HepG2 (cell line): Measurements from ENCODE around the gene DPPA4. TPM values are rescaled to one million over a fixed set of nuclear protein-coding genes. Genes with fewer than 3 reads are reported as not detected.

Experiments used
- ATAC-seq: fragments of 200-7000 bp; cut with Tn5 transposase; 3 replicates; pipeline ENCODE4 v1.9.1; 2020; ENCODE audit warnings: mild to moderate bottlenecking, moderate library complexity
- BruUV-seq: library from RNA; stranded (reverse); fragments of 400-500 nt; replicated peaks from 2 replicates; lab custom pipeline; 2021; lab: Mats Ljungman, UMichigan
- CTCF ChIA-PET: fragments of 300-600 bp; formaldehyde crosslinking; extraction: SDS; loops from one replicate; lab custom pipeline; 2021; ENCODE audit warnings: low total read pairs, inconsistent platforms, low intra/inter-chr PET ratio; lab: Yijun Ruan, JAX
- POLR2A ChIA-PET: fragments of 350-600 bp; sonication (Branson Sonifier 250); formaldehyde crosslinking; loops from one replicate; lab custom pipeline; 2020; ENCODE audit warnings: antibody characterized with exemption, inconsistent platforms; lab: Yijun Ruan, JAX
- DNase-seq: peaks from one replicate; pipeline ENCODE4 v3.0.0-alpha.2; 2015; ENCODE audit warnings: low spot score
- FAIRE-seq: peaks from 3 replicates; lab custom pipeline; 2011; peaks lifted over from hg19 to GRCh38; lab: Jason Lieb, UNC
- H2AFZ ChIP-seq: one replicate; pipeline ENCODE4 v1.6.1; 2011; ENCODE audit warnings: low read length, inconsistent platforms
- H3K27ac ChIP-seq: fragments of 300-600 bp; 3 replicates; pipeline ENCODE4 v1.8.0; 2011; ENCODE audit warnings: mixed run types, mild to moderate bottlenecking, mixed read lengths, low read length, inconsistent platforms; ENCODE audit not compliant: insufficient read depth; ENCODE audit errors: extremely low read length
- H3K27me3 ChIP-seq, 2 experiments: fragments of 200-600 bp in 1 of 2; 2 replicates in 1 of 2; 3 replicates in 1 of 2; pipeline versions ENCODE4 v1.6.0 to v1.8.0; 2011; ENCODE audit warnings: low read length in 2 of 2, mild to moderate bottlenecking in 2 of 2, moderate library complexity in 2 of 2, inconsistent platforms in 1 of 2; ENCODE audit not compliant: insufficient read depth in 2 of 2, control insufficient read depth in 1 of 2
- H3K36me3 ChIP-seq, 2 experiments: fragments of 200-600 bp in 1 of 2; replicated peaks in 1 of 2; 2 replicates in 1 of 2; 3 replicates in 1 of 2; pipeline versions ENCODE4 v1.5.1 to v1.8.0; 2011; ENCODE audit warnings: low read length in 2 of 2, inconsistent platforms in 1 of 2; ENCODE audit not compliant: insufficient read depth in 2 of 2, control insufficient read depth in 1 of 2
- H3K4me1 ChIP-seq: 2 replicates; pipeline ENCODE4 v1.5.1; 2012; ENCODE audit warnings: low read length, inconsistent platforms; ENCODE audit not compliant: insufficient read depth
- H3K4me2 ChIP-seq: 2 replicates; pipeline ENCODE4 v1.6.0; 2011; ENCODE audit warnings: low read depth, low read length, inconsistent platforms
- H3K4me3 ChIP-seq, 3 experiments: fragments of 200-600 bp in 1 of 3; sonication (generic), shearing (Covaris generic) in 1 of 3; replicated peaks in 1 of 3; 2 replicates each; pipeline ENCODE4 v1.5.1; 2011 to 2016; ENCODE audit warnings: low read length in 3 of 3, inconsistent platforms in 2 of 3, low read depth in 2 of 3, mild to moderate bottlenecking in 2 of 3, control low read depth in 1 of 3, mixed read lengths in 1 of 3; ENCODE audit not compliant: insufficient read depth in 1 of 3
- H3K79me2 ChIP-seq: one replicate; pipeline ENCODE4 v1.6.1; 2011; ENCODE audit warnings: low read length, inconsistent platforms; ENCODE audit not compliant: insufficient read depth
- H3K9ac ChIP-seq: 2 replicates; pipeline ENCODE4 v1.6.0; 2011; ENCODE audit warnings: mild to moderate bottlenecking, low read depth, low read length, inconsistent platforms; ENCODE audit not compliant: insufficient read depth
- H3K9me3 ChIP-seq: 2 replicates; pipeline ENCODE4 v1.5.1; 2012; ENCODE audit warnings: mild to moderate bottlenecking, low read length
- H4K20me1 ChIP-seq: 2 replicates; pipeline ENCODE4 v1.6.0; 2011; ENCODE audit warnings: inconsistent platforms, mild to moderate bottlenecking, low read length, moderate library complexity; ENCODE audit not compliant: insufficient read depth
- AHR ChIP-seq: IDR thresholded peaks from 2 replicates; pipeline ENCODE4 v1.6.1; 2018; ENCODE audit warnings: missing genetic modification reagents, missing compliant biosample characterization
- CHD4 ChIP-seq: fragments of 200-600 bp; sonication (generic); IDR thresholded peaks from 2 replicates; pipeline ENCODE4 v1.7.0; 2017; ENCODE audit warnings: mild to moderate bottlenecking, low read length, borderline replicate concordance
- ELF4 ChIP-seq: sonication (generic); formaldehyde crosslinking; IDR thresholded peaks from 2 replicates; pipeline ENCODE4 v1.5.0; 2020; ENCODE audit warnings: missing genetic modification reagents, mild to moderate bottlenecking, moderate library complexity, borderline replicate concordance
- FOXA3 ChIP-seq: IDR thresholded peaks from 2 replicates; pipeline ENCODE4 v1.6.1; 2016; ENCODE audit warnings: missing genetic modification reagents, missing compliant biosample characterization
- HNF1B ChIP-seq: sonication (generic); formaldehyde crosslinking; IDR thresholded peaks from 2 replicates; pipeline ENCODE4 v1.5.1; 2020; ENCODE audit warnings: mild to moderate bottlenecking, moderate library complexity, missing genetic modification reagents
- KDM5A ChIP-seq: fragments of 200-600 bp; sonication (generic); IDR thresholded peaks from 2 replicates; pipeline ENCODE4 v1.7.0; 2018; ENCODE audit warnings: antibody characterized with exemption, mild to moderate bottlenecking, low read length, borderline replicate concordance
- MED1 ChIP-seq: sonication (generic); formaldehyde crosslinking; IDR thresholded peaks from 2 replicates; pipeline ENCODE4 v1.4.0; 2020; ENCODE audit warnings: missing genetic modification reagents
- MYC ChIP-seq: sonication (generic); formaldehyde crosslinking; IDR thresholded peaks from 2 replicates; pipeline ENCODE4 v1.9.0; 2021; ENCODE audit warnings: missing genetic modification reagents, borderline replicate concordance
- PHF20 ChIP-seq: sonication (generic); formaldehyde crosslinking; IDR thresholded peaks from 2 replicates; pipeline ENCODE4 v1.5.0; 2020; ENCODE audit warnings: mild to moderate bottlenecking, missing genetic modification reagents
- PTBP1 ChIP-seq: fragments of 200-400 bp; formaldehyde crosslinking; IDR thresholded peaks from 2 replicates; pipeline ENCODE4 v1.6.1; 2018; ENCODE audit warnings: low read length, low read depth; ENCODE audit not compliant: poor library complexity, severe bottlenecking
- RFXANK ChIP-seq: IDR thresholded peaks from 2 replicates; pipeline ENCODE4 v1.6.1; 2016
- RORA ChIP-seq: sonication (generic); formaldehyde crosslinking; IDR thresholded peaks from 2 replicates; pipeline ENCODE4 v1.5.0; 2020; ENCODE audit warnings: mild to moderate bottlenecking, missing genetic modification reagents, moderate library complexity
- ZEB1 ChIP-seq: IDR thresholded peaks from 2 replicates; pipeline ENCODE4 v1.6.1; 2012; ENCODE audit warnings: mild to moderate bottlenecking, low read depth, inconsistent platforms; ENCODE audit not compliant: insufficient replicate concordance
- ZNF121 ChIP-seq: sonication (generic); formaldehyde crosslinking; IDR thresholded peaks from 2 replicates; pipeline ENCODE4 v1.5.0; 2020; ENCODE audit warnings: mild to moderate bottlenecking, missing genetic modification reagents
- ZNF263 ChIP-seq: sonication (generic); formaldehyde crosslinking; IDR thresholded peaks from 2 replicates; pipeline ENCODE4 v1.4.0; 2020; ENCODE audit warnings: missing genetic modification reagents
- ZNF350 ChIP-seq: sonication (generic); formaldehyde crosslinking; IDR thresholded peaks from 2 replicates; pipeline ENCODE4 v1.4.0; 2020; ENCODE audit warnings: mild to moderate bottlenecking, low read depth, missing genetic modification reagents, borderline replicate concordance
- ZNF501 ChIP-seq: sonication (generic); formaldehyde crosslinking; IDR thresholded peaks from 2 replicates; pipeline ENCODE4 v1.5.1; 2020; ENCODE audit warnings: mild to moderate bottlenecking, moderate library complexity, missing genetic modification reagents
- ZNF777 ChIP-seq: sonication (generic); formaldehyde crosslinking; IDR thresholded peaks from 2 replicates; pipeline ENCODE4 v1.4.0; 2020; ENCODE audit warnings: missing genetic modification reagents
- ZNF782 ChIP-seq: sonication (generic); formaldehyde crosslinking; IDR thresholded peaks from 2 replicates; pipeline ENCODE4 v1.4.0; 2020; ENCODE audit warnings: missing genetic modification reagents, mild to moderate bottlenecking, borderline replicate concordance
- WGBS: methylation state at CpG from one replicate; pipeline ENCODE4 v1.1.6; 2017; ENCODE audit warnings: low lambda C conversion rate; 5-methylcytosine and 5-hydroxymethylcytosine counted together
- in situ Hi-C: cut with HindIII; loops from 2 replicates; pipeline ENCODE4 v1.10.0; 2017; ENCODE audit warnings: low pct_unique_long_range_greater_than_20kb; ENCODE audit not compliant: extremely low pct_ligation_motif_present
- intact Hi-C: fragments of 100-400 bp; cut with micrococcal nuclease; formaldehyde crosslinking; loops from one replicate; pipeline ENCODE4 v1.10.0; 2022; ENCODE audit not compliant: unreplicated experiment
- polyA plus RNA-seq, 8 experiments: library from polyadenylated mRNA; depleted of rRNA in 3 of 8; stranded (reverse) in 7 of 8; unstranded in 1 of 8; fragments of >200 nt; fragmentation: Illumina TruSeq in 4 of 8; extraction: Trizol in 4 of 8; gene quantifications; 2 replicates each; pipeline versions ENCODE4 v1.2.1 to v1.2.3, GENCODE V29; 2011 to 2016; ENCODE audit warnings: low read depth in 4 of 8, missing spikeins in 1 of 8, mixed read lengths in 1 of 8; ENCODE audit not compliant: insufficient read depth in 1 of 8
- total RNA-seq, 5 experiments: library from RNA; depleted of rRNA; stranded (reverse); fragments of >200 nt; fragmentation: Illumina TruSeq; extraction: Trizol; gene quantifications; 2 replicates each; pipeline ENCODE4 v1.2.3, GENCODE V29; 2016; ENCODE audit warnings: low read depth in 1 of 5

Gene DPPA4
- total and polyA plus RNA-seq, 2 of the 13 experiments (the other 11 are each of a cell fraction or from before 2014, with no cell fraction given), result not detected

- Histone ChIP-seq H3K27ac (no peak overlapping the region), H3K27me3 (no peaks in the 10 kb centered on the region), H3K4me3 (no peak overlapping the region), H3K79me2 (no peaks in the 10 kb centered on the region), H4K20me1 (no peaks in the 10 kb centered on the region), H3K9me3 (no peaks in the 10 kb centered on the region), H2AFZ (no peak overlapping the region), H3K36me3 (no peaks in the 10 kb centered on the region), H3K9ac (no peak overlapping the region), H3K4me1 (no peaks in the 10 kb centered on the region), H3K4me2 (no peak overlapping the region)
- in situ Hi-C loops (no loop called here), intact Hi-C loops (no loop called here)
- FAIRE-seq (no peak), DNase-seq (no peak), ATAC-seq (no peak; the same call in 2 of the 3 replicates)
- CTCF ChIA-PET, result no interaction called here
- POLR2A ChIA-PET, result no interaction called here
- WGBS, result under 1% methylated on average over 6 of the region's 7 CpGs
- no TSS peak for BruUV-seq
- TF ChIP-seq ZNF263 (CRISPR knock-in tag) (no peak), ELF4 (CRISPR knock-in tag) (no peak), PHF20 (CRISPR knock-in tag) (no peak), ZNF121 (CRISPR knock-in tag) (peak; percentile 49; the same call in 1 of the 2 replicates)
Observed at GRCh38 chr3:109385442-109386318, 48.3 kb upstream of the DPPA4 start.

- H3K79me2 ChIP-seq, result no peaks in the 10 kb centered on the region
- H2AFZ ChIP-seq, result no peak overlapping the region
- no peak overlapping the region for H3K27ac ChIP-seq
- in situ Hi-C loops (no loop called here), intact Hi-C loops (no loop called here)
- H3K9ac ChIP-seq, result no peak overlapping the region
- no peaks in the 10 kb centered on the region for H3K27me3 ChIP-seq
- H3K4me2 ChIP-seq, result no peak overlapping the region
- POLR2A ChIA-PET, result no interaction called here
- H3K9me3 ChIP-seq, result no peaks in the 10 kb centered on the region
- FAIRE-seq (no peak), ATAC-seq (no peak), DNase-seq (no peak)
- H3K4me3 ChIP-seq, result no peak overlapping the region
- H3K36me3 ChIP-seq, result no peaks in the 10 kb centered on the region
- H4K20me1 ChIP-seq, result no peaks in the 10 kb centered on the region
- no TSS peak for BruUV-seq
- CTCF ChIA-PET, result no interaction called here
- no peaks in the 10 kb centered on the region for H3K4me1 ChIP-seq
- 54% methylated on average over 1 of the region's 1 CpG for WGBS
- no peak for TF ChIP-seq AHR (CRISPR knock-in tag)
- no peak for TF ChIP-seq KDM5A
- no peak for TF ChIP-seq RORA (CRISPR knock-in tag)
- no peak for TF ChIP-seq MYC (CRISPR knock-in tag)
- TF ChIP-seq MED1 (CRISPR knock-in tag), result no peak
- TF ChIP-seq ZNF777 (CRISPR knock-in tag), result no peak
- TF ChIP-seq RFXANK, result no peak
- no peak for TF ChIP-seq FOXA3 (CRISPR knock-in tag)
- no peak for TF ChIP-seq PTBP1
- no peak for TF ChIP-seq HNF1B (CRISPR knock-in tag)
- no peak for TF ChIP-seq ZNF350 (CRISPR knock-in tag)
- no peak for TF ChIP-seq CHD4
- TF ChIP-seq ZNF782, result no peak
- TF ChIP-seq ZEB1, result no peak
- no peak for TF ChIP-seq ZNF501 (CRISPR knock-in tag)
Observed at GRCh38 chr3:109384164-109384563, 46.8 kb upstream of the DPPA4 start.
